Fibroblast of pulmonary artery (primary cell): Measurements from ENCODE around the gene TAP2.

Experiments used
- DNase-seq: peaks from one replicate; pipeline ENCODE4 v3.0.0-alpha.2; 2010; ENCODE audit warnings: low read depth
- H3K4me3 ChIP-seq: replicated peaks from 2 replicates; pipeline ENCODE4 v1.5.1; 2011; ENCODE audit warnings: low read depth, mild to moderate bottlenecking, control low read depth, low read length, moderate library complexity
- CTCF ChIP-seq: IDR thresholded peaks from 2 replicates; pipeline ENCODE4 v1.5.1; 2011; ENCODE audit warnings: mild to moderate bottlenecking, control low read depth, low read length, inconsistent platforms; ENCODE audit errors: missing control alignments

TAP2 gene

DNA sequence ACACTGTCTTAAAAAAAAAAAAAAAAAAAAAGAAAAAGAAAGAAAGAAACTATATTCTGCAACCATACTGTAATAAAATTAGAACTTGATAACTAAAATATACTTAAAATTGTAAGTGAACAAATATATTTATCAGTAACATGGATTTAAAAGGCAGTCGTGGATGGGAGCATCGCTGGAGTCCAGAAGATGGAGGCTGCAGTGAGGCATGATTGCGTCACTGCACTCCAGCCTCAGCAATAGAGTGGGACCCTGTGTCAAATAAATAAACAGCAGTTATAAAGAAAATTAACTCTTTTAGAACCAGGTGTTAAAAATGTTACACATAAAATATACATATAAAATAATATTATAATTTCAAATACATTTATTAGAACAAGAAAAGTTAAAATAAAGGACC lies 24.2 kb upstream of the TAP2 start:
- no peak for DNase-seq
- no peak overlapping the region for H3K4me3 ChIP-seq

DNA sequence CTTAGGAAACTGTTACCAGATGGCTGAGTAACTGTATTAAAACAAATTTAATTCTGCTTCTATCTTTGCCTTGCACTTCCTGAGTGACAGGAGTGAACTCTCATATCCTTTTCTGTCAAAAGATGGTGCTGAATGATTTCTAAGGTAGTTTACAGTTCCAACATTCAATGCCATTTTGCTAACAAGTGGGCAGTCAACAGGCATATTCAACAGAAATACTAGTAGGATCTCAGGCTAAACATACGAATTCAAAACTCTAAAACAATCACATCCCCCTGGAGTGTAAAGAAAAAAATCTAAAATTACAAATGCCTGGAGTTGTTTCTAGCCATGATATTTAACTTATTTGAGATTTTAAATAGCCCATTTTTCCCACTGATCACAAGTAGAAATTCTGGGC lies 22.1 kb upstream of the TAP2 start:
- DNase-seq: no peak
- no peak overlapping the region for H3K4me3 ChIP-seq
- TF ChIP-seq CTCF: no peak

More for the DNA sequence above, 24.2 kb upstream of the TAP2 start:
- TF ChIP-seq CTCF: no peak

GRCh38 chr6:32858194-32858593 lies 19.7 kb upstream of the TAP2 start:
- no peak for TF ChIP-seq CTCF
- no peak for DNase-seq
- no peak overlapping the region for H3K4me3 ChIP-seq

- H3K4me3 ChIP-seq: no peak overlapping the region
- DNase-seq: no peak
Observed at GRCh38 chr6:32857156-32857891, 18.8 kb upstream of the TAP2 start.

DNA sequence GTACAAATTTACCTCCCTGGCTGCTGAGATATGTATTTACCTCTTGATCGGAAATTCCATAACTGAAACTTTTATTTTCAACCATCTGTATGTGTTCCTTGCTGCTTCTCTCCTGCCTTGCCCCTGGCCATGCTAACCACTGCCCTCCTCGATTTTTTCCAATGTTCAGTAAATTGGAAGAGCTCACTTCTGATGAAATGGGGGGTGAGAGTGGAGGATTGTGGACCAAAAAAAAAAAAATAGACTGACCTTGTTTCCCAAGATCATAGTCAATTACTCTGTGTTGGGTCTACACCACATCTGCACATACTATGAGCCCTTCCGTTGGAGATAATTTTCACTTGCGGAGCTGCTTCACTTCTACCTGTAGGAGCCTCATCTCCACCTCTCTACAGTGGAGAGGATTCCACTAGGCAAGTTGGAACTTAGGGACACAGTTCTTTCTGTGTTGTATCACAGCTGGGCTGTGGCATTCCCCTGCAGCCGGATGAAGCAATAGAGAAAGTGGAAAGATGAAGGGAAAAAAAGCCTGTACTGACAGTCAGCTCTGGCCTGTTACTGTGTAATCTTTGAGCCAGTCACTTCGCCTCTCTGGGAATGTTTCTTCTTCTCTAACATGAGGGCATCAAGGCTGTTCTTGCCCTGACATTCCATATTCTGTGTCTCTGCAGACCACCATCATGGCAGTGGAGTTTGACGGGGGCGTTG lies 17.1 kb upstream of the TAP2 start:
- no peak for TF ChIP-seq CTCF
- no peak for DNase-seq
- no peak overlapping the region for H3K4me3 ChIP-seq

More at GRCh38 chr6:32857156-32857891, 18.8 kb upstream of the TAP2 start:
- no peak for TF ChIP-seq CTCF

GRCh38 chr6:32854376-32855178 lies 16.0 kb upstream of the TAP2 start:
- no peak for TF ChIP-seq CTCF
- peak; percentile 23 for DNase-seq
- H3K4me3 ChIP-seq: peak overlapping the region; percentile 89
